Measurements from ENCODE around the gene SLITRK2.

Gene SLITRK2

DNA sequence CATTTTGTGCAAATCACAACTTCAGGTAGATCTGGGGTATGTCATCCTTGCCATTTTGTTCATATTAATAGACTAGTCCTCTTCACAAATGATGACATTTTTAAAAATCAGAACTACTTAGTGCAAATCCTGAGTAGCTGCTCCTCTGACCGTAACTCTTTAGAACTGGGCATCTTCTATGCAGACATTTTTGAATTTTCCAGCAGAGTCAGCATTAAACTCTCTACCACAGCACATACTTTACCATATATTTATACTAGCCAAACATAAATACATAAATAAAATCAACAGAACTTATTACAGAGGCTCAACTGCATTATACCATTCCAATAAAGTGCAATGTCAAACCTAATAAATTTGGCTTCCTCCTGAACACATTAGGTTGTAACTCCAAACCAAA is 4.5 kb upstream of the SLITRK2 start:
- H3K4me1 ChIP-seq (ENCODE audit: low read length), result no peaks in the 10 kb centered on the region
- no peak overlapping the region for H2AFZ ChIP-seq (ENCODE audit: low read depth, low read length)
- H3K4me3 ChIP-seq (ENCODE audit: low read length), result no peak overlapping the region
- no peaks in the 10 kb centered on the region for H3K9me3 ChIP-seq (ENCODE audit: insufficient read depth, low read length)
- no peak overlapping the region for H3K4me2 ChIP-seq (ENCODE audit: low read length)
- no peaks in the 10 kb centered on the region for H3K79me2 ChIP-seq (ENCODE audit: low read length)
- no peaks in the 10 kb centered on the region for H3K27me3 ChIP-seq (ENCODE audit: low read depth, low read length)
- no peaks in the 10 kb centered on the region for H4K20me1 ChIP-seq (ENCODE audit: insufficient read depth, low read length)
- H3K9ac ChIP-seq (ENCODE audit: low read length), result no peak overlapping the region
- TF ChIP-seq, protein P1, sequence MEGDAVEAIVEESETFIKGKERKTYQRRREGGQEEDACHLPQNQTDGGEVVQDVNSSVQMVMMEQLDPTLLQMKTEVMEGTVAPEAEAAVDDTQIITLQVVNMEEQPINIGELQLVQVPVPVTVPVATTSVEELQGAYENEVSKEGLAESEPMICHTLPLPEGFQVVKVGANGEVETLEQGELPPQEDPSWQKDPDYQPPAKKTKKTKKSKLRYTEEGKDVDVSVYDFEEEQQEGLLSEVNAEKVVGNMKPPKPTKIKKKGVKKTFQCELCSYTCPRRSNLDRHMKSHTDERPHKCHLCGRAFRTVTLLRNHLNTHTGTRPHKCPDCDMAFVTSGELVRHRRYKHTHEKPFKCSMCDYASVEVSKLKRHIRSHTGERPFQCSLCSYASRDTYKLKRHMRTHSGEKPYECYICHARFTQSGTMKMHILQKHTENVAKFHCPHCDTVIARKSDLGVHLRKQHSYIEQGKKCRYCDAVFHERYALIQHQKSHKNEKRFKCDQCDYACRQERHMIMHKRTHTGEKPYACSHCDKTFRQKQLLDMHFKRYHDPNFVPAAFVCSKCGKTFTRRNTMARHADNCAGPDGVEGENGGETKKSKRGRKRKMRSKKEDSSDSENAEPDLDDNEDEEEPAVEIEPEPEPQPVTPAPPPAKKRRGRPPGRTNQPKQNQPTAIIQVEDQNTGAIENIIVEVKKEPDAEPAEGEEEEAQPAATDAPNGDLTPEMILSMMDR (IDR thresholded peaks at IDR 0.05; ENCODE audit: low read depth, low read length), result no peak
- no peak for TF ChIP-seq EZH2phosphoT487 (IDR thresholded peaks at IDR 0.05; ENCODE audit: low read depth)
- no peak overlapping the region for H3K27ac ChIP-seq (ENCODE audit: low read length)
- H3K36me3 ChIP-seq (replicated peaks; ENCODE audit: low read depth, low read length), result no peaks in the 10 kb centered on the region

DNA sequence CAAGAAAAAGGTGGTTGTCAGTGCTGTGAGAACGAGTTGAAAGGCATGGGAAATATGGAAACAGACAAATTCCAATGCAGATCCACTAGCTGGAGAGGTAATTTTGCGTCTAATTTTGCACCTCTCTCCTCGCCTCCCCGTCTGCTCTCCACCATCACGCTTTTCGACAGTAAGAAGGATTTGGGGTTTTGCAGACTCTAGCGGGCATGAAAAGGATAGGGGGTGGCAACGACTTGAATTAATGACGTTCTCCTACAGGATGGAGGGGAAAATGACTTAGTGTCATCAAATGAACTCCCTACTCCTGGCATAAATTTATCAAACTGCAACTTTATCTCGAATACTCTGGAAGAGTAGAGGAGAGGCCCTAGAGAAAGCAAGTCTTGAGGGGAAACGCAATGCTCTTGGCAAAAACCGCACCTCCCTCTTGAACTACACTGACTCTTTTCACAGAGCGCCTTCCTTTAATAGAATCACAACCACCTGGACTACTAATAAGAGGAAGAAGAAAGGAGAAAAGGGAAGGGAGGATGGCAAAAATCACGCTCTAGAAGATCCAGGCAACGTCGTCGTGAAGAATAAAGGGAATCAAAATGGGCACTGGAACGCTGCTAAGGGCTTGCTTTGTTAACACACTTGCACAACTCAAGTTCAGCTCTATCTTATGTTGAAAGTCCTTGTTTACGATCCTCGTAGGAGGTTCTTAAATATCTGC is 871 bp upstream of the SLITRK2 start:
- Histone ChIP-seq H3K9me3 (ENCODE audit: insufficient read depth, low read length) (no peaks in the 10 kb centered on the region), H3K36me3 (replicated peaks; ENCODE audit: low read depth, low read length) (no peaks in the 10 kb centered on the region), H3K27me3 (ENCODE audit: low read depth, low read length) (no peaks in the 10 kb centered on the region), H3K27ac (ENCODE audit: low read length) (no peak overlapping the region), H3K4me2 (ENCODE audit: low read length) (no peak overlapping the region), H4K20me1 (ENCODE audit: insufficient read depth, low read length) (no peaks in the 10 kb centered on the region), H3K79me2 (ENCODE audit: low read length) (no peaks in the 10 kb centered on the region), H2AFZ (ENCODE audit: low read depth, low read length) (no peak overlapping the region), H3K9ac (ENCODE audit: low read length) (no peak overlapping the region), H3K4me3 (ENCODE audit: low read length) (no peak overlapping the region), H3K4me1 (ENCODE audit: low read length) (no peaks in the 10 kb centered on the region)
- no peak for TF ChIP-seq EZH2phosphoT487 (IDR thresholded peaks at IDR 0.05; ENCODE audit: low read depth)
- TF ChIP-seq, protein P1 (IDR thresholded peaks at IDR 0.05; ENCODE audit: low read depth, low read length), result no peak

DNA sequence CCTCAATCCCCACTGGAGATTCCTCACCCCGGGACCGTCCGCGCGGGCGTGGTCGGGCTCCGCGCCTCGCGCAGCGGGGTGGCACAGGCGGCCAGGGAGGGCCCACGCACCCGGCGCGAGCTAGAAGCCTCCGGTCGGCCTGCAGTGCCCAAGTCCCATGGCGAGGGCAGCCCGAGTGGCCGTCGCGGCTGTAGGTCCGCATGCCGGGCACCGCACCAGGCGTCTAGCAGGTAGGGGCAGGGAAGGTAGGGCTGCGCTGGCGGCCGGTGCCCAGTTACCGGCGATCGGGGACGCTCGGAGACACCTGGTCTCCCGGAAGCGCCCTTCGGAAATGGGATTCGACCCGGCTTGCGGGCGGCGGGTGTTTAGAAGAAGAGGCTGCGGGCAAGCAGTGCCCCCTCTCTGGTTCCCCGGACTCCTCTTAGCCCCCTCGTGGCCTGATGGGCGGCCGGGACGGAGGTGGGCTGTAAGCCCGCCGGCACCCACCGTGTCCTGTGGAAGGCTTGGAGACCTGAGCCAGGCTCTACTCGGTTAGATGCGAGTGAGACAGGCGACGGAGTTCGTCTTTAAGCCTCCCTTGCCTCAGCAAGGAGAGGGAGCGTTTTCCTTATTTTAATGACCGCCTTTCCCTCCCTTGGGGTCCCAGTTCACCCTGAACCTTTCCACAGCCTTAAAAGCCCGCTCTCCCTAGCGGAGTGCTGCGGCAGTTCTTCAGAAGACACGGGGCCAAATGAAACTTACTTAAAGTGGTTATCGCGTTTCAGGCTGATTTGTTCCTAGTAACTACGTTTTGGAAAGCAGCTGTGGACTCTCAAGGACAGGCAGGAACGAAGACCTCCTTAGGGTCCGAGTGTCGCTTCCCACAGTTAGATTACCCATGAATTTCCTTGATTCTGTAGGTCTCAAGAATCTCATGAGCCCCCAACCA is 821 bp downstream of the SLITRK2 start:
- H3K27me3 ChIP-seq (ENCODE audit: low read depth, low read length), result no peaks in the 10 kb centered on the region

More for the DNA sequence above, 821 bp downstream of the SLITRK2 start:
- Histone ChIP-seq H4K20me1 (ENCODE audit: insufficient read depth, low read length) (no peaks in the 10 kb centered on the region), H3K9me3 (ENCODE audit: insufficient read depth, low read length) (no peaks in the 10 kb centered on the region), H3K79me2 (ENCODE audit: low read length) (no peaks in the 10 kb centered on the region), H3K4me2 (ENCODE audit: low read length) (no peak overlapping the region), H3K4me1 (ENCODE audit: low read length) (no peaks in the 10 kb centered on the region), H3K4me3 (ENCODE audit: low read length) (no peak overlapping the region), H3K27ac (ENCODE audit: low read length) (no peak overlapping the region), H3K9ac (ENCODE audit: low read length) (no peak overlapping the region), H2AFZ (ENCODE audit: low read depth, low read length) (no peak overlapping the region), H3K36me3 (replicated peaks; ENCODE audit: low read depth, low read length) (no peaks in the 10 kb centered on the region)
- no peak for TF ChIP-seq EZH2phosphoT487 (IDR thresholded peaks at IDR 0.05; ENCODE audit: low read depth)
- TF ChIP-seq, protein P1 (IDR thresholded peaks at IDR 0.05; ENCODE audit: low read depth, low read length), result no peak
